GM21529 (cell line): ENCODE measurements around the gene SLC9A3.

Experiments used
- ATAC-seq: cut with Tn5 transposase; IDR thresholded peaks from one replicate; pipeline ENCODE4 v1.9.1; 2021; ENCODE audit not compliant: unreplicated experiment

SLC9A3 gene

GRCh38 chr5:464446-464842, 59.8 kb downstream of the SLC9A3 start:
- ATAC-seq, result no peak

- no peak for ATAC-seq
These were observed 60.3 kb downstream of the SLC9A3 start for GRCh38 chr5:463952-464351.

- ATAC-seq, result no peak
These were observed 60.9 kb downstream of the SLC9A3 start for GRCh38 chr5:463301-463700.

GRCh38 chr5:462051-462481, 62.2 kb downstream of the SLC9A3 start:
- ATAC-seq, result no peak

GRCh38 chr5:460273-460625, 64.0 kb downstream of the SLC9A3 start:
- no peak for ATAC-seq

DNA sequence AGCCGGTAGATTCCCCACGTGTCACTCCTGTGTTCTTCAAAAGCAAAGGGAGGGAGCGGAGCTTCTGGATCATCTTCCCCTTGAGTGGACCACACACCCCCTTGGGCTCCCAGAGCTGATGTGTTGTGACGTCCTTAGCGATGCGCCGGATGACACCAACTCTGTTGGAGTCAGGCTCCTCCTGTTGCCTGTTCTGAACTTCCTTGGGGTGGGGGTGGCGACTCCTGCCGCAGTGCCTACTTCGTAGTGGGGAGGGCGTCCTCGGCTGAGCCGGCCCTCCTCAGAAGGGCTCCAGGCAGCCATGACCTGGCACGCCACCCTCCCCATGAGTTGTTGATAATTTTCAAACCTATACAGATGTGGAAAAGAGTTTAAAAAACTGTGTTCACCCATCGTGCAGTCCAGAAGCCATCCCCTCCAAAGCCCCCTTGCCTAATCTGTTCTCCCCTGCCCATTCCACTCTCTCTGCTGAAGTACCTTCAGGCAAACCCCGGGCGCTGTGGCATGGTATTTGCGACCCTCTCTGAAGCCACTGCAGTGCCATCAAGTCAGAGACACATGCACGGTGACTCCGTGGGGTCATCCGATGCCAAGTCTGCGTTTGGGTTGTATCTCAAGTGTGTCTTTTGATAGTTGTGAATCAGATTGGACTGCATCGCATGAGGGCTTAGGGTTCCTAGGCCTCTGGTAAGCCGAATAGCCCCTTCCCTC, 64.5 kb downstream of the SLC9A3 start:
- ATAC-seq, result no peak

- ATAC-seq, result peak; percentile 66
These were observed 65.5 kb downstream of the SLC9A3 start for GRCh38 chr5:458547-459353.

DNA sequence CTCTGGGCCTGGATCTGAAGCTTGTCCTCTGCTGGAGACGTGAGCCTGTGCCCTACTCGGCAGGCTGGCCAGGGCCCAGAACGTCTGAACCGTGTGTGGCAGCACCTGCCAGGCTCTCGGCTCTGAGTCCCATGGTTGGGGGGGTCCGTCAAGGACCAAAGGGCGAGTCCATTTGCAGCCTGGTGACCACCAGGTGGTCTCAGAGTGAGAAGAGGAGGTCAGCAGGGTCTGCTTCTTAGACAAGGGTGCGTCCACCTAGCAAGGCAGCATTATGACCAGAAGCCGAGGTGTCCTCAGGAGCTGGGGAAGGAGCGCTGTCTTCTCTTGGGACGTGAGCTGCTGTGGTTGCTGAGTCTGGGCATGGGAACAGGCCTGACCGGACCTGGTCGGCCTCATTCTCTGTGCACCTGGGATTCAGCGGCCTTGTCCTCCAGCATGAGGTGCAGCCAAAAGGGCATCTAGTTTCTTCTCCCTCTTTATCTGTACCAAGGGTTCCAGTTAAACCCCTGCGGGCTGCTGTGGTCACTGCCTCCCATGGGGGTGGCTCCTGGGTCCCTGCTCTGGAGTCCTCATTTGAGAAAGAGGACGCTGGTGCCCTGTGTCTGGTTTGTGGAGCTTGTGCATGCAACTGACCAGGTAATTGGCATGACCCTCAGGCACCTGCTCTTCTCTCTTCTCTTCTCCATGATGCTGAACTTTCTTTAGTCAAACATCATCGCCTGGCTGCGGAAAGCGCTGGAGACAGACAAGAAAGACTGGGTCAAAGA, 66.9 kb downstream of the SLC9A3 start:
- no peak for ATAC-seq

GRCh38 chr5:456351-457194, 67.7 kb downstream of the SLC9A3 start:
- no peak for ATAC-seq

GRCh38 chr5:455806-456205, 68.4 kb downstream of the SLC9A3 start:
- no peak for ATAC-seq

- no peak for ATAC-seq
These were observed 69.3 kb downstream of the SLC9A3 start for GRCh38 chr5:454936-455335.

DNA sequence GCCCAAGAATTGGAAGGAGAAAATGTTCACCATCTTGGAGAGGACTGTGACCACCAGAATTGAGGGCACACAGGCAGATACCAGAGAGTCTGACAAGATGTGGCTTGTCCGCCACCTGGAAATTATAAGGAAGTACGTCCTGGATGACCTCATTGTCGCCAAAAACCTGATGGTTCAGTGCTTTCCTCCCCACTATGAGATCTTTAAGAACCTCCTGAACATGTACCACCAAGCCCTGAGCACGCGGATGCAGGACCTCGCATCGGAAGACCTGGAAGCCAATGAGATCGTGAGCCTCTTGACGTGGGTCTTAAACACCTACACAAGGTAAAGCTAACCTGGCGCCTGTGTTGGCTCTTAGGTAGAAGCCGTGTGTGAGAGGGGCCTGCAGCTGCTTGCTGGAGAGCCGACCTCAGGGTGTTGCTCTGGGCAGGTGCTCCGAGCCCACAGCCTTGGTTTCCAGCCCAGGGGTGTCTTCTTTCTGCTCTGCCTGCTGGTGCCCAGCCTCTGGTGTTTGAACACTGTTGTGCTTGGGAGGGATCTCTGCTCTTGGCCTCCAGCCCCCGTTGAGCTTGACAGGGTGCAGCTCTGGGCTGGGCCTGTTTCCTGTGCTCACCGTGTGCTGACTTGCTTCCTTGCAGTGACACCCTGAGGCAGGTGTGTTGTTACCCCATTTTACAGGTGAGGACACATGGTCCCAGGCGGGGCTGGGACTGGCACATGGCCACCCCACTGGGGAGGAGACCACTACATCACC, 70.3 kb downstream of the SLC9A3 start:
- ATAC-seq, result no peak

- ATAC-seq, result no peak
These were observed 71.1 kb downstream of the SLC9A3 start for GRCh38 chr5:452978-453710.

GRCh38 chr5:451587-452458, 72.4 kb downstream of the SLC9A3 start:
- no peak for ATAC-seq

- ATAC-seq, result no peak
These were observed 75.1 kb downstream of the SLC9A3 start for GRCh38 chr5:449151-449550.

DNA sequence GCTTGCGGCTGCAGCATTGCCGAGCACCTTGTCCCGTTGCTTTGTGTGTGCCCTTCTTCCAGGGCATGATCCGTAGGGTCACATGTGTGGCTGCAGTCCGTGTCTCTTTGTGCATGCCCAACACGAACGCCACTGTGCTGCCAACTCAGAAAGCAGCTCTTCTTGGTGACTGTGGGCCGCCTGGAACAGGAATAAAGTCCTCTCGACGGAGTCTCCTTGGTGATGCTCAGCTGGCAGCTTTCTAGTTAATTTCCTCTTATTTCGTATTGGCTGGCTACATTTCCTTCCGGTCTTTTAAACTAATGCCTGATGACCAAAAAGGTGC, 75.5 kb downstream of the SLC9A3 start:
- no peak for ATAC-seq

DNA sequence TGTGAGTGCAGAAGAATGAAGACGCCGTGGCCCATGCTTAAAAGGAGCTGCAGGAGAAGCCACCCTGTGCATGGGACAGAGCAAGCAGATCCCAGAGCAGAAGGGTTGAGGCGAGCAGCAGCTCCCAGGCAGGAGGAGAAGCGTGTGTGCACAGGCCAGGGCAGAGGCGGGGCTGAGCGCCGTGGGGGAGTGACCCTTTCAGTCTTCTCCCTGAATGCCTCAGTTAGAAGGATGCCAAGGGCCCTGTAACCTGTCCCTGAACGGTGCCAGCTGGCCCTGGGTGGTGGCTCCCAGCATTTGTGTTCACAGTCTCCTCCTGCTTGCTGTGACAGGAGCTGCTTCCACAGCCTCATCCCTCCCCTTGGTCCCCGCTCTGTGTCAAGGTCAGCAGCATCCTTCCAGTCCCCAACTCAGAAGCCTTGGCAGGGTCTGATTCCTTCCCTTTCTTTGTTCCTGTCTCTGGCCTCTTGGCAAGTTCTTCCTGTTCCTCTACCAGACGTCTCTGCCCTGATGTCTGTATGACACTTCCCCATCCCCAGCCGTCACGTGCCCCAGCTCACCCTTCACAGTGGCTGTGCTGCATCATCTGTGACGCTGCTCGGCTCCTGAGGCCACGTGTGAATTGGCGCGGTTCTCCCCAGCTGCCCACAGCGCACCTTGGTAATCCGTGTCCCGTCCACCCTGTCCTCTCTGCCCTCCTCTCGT, 76.0 kb downstream of the SLC9A3 start:
- no peak for ATAC-seq

GRCh38 chr5:447501-447900, 76.7 kb downstream of the SLC9A3 start:
- no peak for ATAC-seq
